ENCODE data around the gene NCOR1.

The NCOR1 gene

DNA sequence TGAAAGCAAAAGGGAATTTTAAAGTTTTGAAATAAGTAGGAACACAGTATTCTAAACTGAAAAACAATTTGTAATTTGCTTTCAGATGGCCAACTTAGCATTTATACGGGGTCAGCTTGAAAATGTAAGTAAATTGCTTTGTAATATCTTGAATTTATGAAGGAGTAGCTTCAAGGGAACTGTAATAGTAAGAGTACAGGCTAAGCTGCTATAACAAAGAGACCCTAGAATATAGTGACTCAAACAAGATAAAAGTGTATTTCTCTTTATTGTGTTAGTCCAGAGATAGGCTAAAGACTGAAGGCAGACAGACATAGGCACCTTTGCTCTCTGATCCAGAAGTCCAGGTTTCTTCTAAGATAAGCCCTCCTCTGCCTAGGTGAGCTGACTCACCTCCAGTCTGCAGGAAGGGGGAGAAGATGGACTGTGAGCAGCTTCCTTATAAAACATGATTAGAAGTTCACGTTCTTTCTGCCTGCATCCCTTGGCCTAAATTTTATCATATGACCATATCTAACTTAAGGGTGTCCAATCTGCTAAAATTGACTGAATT, 212.6 kb downstream of the NCOR1 start:
- Histone ChIP-seq H3K27ac (no peak overlapping the region), H3K36me3 (peaks cover 28% of the 10 kb centered on the region), H3K4me1 (ENCODE audit: control insufficient read depth in 1 of 2, insufficient read depth in 1 of 2, low read depth in 1 of 2, low read length in 1 of 2) (peaks cover 20 to 22% of the 10 kb centered on the region in 2 experiments), H3K4me3 (ENCODE audit: low read depth in 1 of 2, low read length in 1 of 2) (no peak overlapping the region), H3K9me3 (no peaks in the 10 kb centered on the region), H3K27me3 (no peaks in the 10 kb centered on the region)
- no peak for TF ChIP-seq CTCF (IDR thresholded peaks at IDR 0.05)

GRCh38 chr17:16001226-16001897, 214.0 kb downstream of the NCOR1 start:
- Histone ChIP-seq H3K4me3 (ENCODE audit: low read depth in 1 of 2, low read length in 1 of 2) (no peak overlapping the region), H3K36me3 (peaks cover 24% of the 10 kb centered on the region), H3K27me3 (no peaks in the 10 kb centered on the region), H3K27ac (no peak overlapping the region), H3K9me3 (no peaks in the 10 kb centered on the region), H3K4me1 (ENCODE audit: control insufficient read depth in 1 of 2, insufficient read depth in 1 of 2, low read depth in 1 of 2, low read length in 1 of 2) (peaks cover 20 to 22% of the 10 kb centered on the region in 2 experiments)
- no peak for TF ChIP-seq CTCF (IDR thresholded peaks at IDR 0.05)

DNA sequence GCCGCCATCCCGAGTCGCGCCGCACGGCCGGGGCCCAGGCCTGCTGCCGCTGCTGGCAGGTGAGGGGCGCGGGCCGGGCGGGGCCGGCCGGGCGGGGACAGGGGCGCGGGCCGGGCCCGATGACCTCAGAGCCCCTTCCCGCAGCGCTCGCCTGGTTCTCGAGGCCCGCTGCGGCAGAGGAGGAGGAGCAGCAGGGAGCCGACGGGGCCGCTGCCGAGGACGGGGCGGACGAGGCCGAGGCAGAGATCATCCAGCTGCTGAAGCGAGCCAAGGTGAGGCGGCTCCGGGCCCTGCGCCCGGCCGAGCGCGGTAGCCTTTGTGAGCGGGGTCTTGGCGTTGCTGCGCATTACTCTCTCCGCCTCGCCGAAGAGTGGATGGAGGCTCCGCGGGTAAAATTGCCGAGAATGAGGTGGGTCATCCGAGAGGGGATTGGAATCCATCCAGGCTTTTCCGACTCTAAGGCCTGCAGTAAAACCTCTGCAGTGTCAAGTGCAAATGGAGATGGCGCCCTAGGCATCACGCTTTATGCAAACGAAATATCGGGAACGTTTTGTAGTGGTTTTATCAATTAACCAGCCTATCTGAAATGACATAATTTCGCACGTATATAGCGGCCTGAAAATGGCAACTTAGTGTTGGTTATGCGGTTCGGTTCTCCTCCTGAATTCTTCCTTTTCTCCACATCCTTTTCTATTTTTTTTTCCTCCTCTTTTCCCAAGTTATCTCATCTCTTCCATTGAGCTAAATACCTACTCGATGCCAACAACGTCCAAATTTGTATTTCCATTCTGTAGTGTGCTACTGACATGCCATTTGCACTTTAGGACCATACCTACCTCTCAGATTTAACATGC, 215.1 kb downstream of the NCOR1 start:
- Histone ChIP-seq H3K4me3 (ENCODE audit: low read depth in 1 of 2, low read length in 1 of 2) (peak overlapping the region; percentile 85 to 92), H3K9me3 (no peaks in the 10 kb centered on the region), H3K27ac (peak overlapping the region; percentile 96), H3K36me3 (peaks cover 24% of the 10 kb centered on the region), H3K27me3 (no peaks in the 10 kb centered on the region), H3K4me1 (ENCODE audit: control insufficient read depth in 1 of 2, insufficient read depth in 1 of 2, low read depth in 1 of 2, low read length in 1 of 2) (peaks cover 22 to 23% of the 10 kb centered on the region in 2 experiments)
- TF ChIP-seq CTCF (IDR thresholded peaks at IDR 0.05) = no peak

DNA sequence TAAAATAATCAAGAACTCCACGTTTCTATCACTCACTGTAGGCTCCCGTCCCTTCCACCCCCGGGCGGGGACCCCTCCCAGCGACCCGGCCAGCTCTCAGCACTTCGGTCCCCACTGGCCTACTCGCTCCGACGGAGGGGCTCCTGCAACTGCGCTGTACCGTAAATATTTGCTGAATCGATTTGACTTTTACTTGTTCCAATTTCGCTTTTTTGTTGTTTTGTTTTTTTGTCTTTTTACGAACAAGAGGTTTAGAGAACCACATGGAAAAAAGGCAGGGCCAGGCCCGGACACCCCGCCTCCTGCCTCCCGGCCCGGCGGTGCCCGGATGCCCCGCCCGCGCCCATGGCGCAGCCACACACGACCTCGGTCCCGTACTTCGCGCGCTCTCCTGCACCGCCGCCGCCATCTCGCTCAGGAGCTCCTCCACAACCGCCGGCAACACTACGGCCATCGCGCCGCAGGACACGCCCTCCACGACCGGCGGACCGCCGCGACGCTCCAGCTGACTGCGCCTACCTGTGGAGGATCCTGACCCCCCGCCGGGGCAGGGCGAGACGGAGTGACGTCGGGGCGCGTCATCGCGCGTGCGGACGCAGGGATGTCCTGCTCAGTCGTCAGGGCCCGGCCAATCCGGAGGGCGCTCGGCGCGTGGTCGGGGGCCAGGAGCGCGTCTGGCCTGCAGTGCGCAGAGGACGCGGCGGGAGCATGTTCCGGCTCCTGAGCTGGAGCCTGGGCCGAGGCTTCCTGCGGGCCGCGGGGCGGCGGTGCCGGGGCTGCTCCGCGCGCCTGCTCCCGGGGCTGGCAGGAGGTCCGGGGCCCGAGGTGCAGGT, 216.0 kb downstream of the NCOR1 start, which contains the start of the genes TTC19 and ZSWIM7:
TTC19 (plus strand) TSS at position 684 of the 833 bp plus-strand sequence; CDS start at position 709, 25 bp downstream.
ZSWIM7 (minus strand) TSS at position 564 of the 833 bp plus-strand sequence; CDS start at position 454, 110 bp downstream.
- no peaks in the 10 kb centered on the region for H3K27me3 ChIP-seq
- H3K27ac ChIP-seq = peak within 1 kb of the TSS; percentile 96
- H3K9me3 ChIP-seq = no peaks in the 10 kb centered on the region
- peaks cover 27 to 30% of the 10 kb centered on the region in 2 experiments for H3K4me1 ChIP-seq (ENCODE audit: control insufficient read depth in 1 of 2, insufficient read depth in 1 of 2, low read depth in 1 of 2, low read length in 1 of 2)
- TF ChIP-seq CTCF (IDR thresholded peaks at IDR 0.05) = peak; percentile 26
- H3K36me3 ChIP-seq = peaks cover 15% of the 10 kb centered on the region
- peak within 1 kb of the TSS; percentile 85 to 92 for H3K4me3 ChIP-seq (ENCODE audit: low read depth in 1 of 2, low read length in 1 of 2)

DNA sequence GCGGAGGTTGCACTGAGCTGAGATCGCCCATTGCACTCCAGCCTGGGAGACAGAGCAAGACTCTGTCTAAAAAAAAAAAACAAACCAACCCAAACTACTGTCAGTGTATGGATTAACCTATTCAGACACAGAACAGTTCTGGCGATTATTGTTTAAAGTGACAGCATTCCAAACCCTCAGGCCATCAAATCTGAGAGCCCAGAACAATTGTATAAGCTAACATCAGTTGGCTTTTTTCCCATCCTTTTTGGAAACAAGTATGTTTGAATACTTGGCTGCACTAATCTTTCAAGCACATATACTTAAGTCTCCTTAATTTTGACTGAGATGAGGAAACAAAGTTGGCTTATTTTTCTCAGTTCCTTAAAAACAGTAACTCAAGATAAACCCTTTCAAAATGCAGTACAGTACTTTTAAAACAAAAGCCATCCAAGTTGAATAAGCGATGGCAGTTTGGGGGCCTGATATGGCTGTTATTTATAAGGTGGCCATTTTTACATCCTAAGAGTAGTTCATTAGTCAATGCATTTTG, 217.2 kb downstream of the NCOR1 start:
- no peak overlapping the region for H3K4me3 ChIP-seq (ENCODE audit: low read depth in 1 of 2, low read length in 1 of 2)
- peak overlapping the region; percentile 96 for H3K27ac ChIP-seq
- H3K4me1 ChIP-seq (ENCODE audit: control insufficient read depth in 1 of 2, insufficient read depth in 1 of 2, low read depth in 1 of 2, low read length in 1 of 2) = peaks cover 27 to 30% of the 10 kb centered on the region in 2 experiments
- H3K36me3 ChIP-seq = peaks cover 6% of the 10 kb centered on the region
- H3K27me3 ChIP-seq = no peaks in the 10 kb centered on the region
- TF ChIP-seq CTCF (IDR thresholded peaks at IDR 0.05) = no peak
- H3K9me3 ChIP-seq = no peaks in the 10 kb centered on the region
